Tibial artery (tissue), 4 donors: ENCODE results near the gene SLC13A1.
"Not testable (repeated sequence)": the region's sequence is repeated elsewhere in the genome, so short reads cannot be mapped to it uniquely, and the experiment has no call there.

ENCODE experiments used
- DNase-seq, 2 donors: peaks; one replicate each; pipeline ENCODE4 v3.0.0-alpha.2; 2019
- H3K27ac ChIP-seq, 2 donors: fragments of 200-600 bp; sonication (generic) in 1 of 2; 1 replicate in 1 of 2; 2 replicates in 1 of 2; pipeline ENCODE4 v1.5.1; 2018 to 2019; ENCODE audit warnings: mild to moderate bottlenecking in 1 of 2
- H3K27me3 ChIP-seq, 2 donors: fragments of 200-600 bp; sonication (generic) in 1 of 2; one replicate each; pipeline versions ENCODE4 v1.5.1 to v1.6.0; 2016 to 2019
- H3K36me3 ChIP-seq, 3 donors: fragments of 200-600 bp; sonication (generic) in 2 of 3; one replicate each; pipeline ENCODE4 v1.5.1; 2016 to 2019; ENCODE audit warnings: mild to moderate bottlenecking in 2 of 3
- H3K4me1 ChIP-seq, 4 donors: fragments of 200-600 bp; sonication (generic) in 2 of 4; 1 replicate in 3 of 4; 2 replicates in 1 of 4; pipeline ENCODE4 v1.5.1; 2016 to 2019
- H3K4me3 ChIP-seq, 2 donors: fragments of 200-600 bp; sonication (generic) in 1 of 2; 1 replicate in 1 of 2; 2 replicates in 1 of 2; pipeline ENCODE4 v1.5.1; 2018 to 2019; ENCODE audit warnings: mild to moderate bottlenecking in 2 of 2
- H3K9me3 ChIP-seq, 3 donors: fragments of 200-600 bp; sonication (generic) in 1 of 3; one replicate each; pipeline ENCODE4 v1.5.1; 2016 to 2019
- CTCF ChIP-seq, 2 experiments: fragments of 200-600 bp in 1 of 2; fragments of 450-650 bp in 1 of 2; IDR thresholded peaks; one replicate each; pipeline ENCODE4 v1.5.1; 2017 to 2019; ENCODE audit warnings: antibody characterized with exemption in 2 of 2, mild to moderate bottlenecking in 1 of 2, moderate library complexity in 1 of 2
- intact Hi-C: fragments of 100-400 bp; cut with DNase I; formaldehyde crosslinking; loops from one replicate; pipeline ENCODE4 v1.15.0; 2023; ENCODE audit warnings: low total_unique reads

SLC13A1 gene

DNA sequence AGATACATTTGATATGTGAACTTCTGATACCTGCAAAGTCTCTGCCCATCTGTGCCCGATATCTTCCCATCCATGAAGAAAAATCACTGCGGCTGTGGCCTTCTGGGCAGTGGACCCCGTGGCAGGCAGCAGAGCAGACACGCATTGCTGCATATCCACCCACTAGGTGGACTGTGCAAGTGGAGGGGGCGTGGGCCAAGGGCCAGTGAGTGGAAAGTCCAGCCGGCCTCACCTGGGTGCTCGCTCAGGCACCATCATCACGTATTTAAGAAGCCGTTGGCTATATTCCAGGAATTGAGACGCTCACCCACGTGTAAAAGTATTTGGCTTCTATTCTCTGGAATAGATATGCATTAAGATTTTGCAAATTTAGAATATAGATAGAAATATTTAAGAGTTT lies 30.8 kb upstream of the SLC13A1 start:
- intact Hi-C loops: no loop called here
- Histone ChIP-seq H3K36me3 (no peaks in the 10 kb centered on the region), H3K4me1 (no peaks in the 10 kb centered on the region), H3K27ac (no peak overlapping the region), H3K9me3 (no peaks in the 10 kb centered on the region), H3K4me3 (no peak overlapping the region), H3K27me3 (no peaks in the 10 kb centered on the region)
- DNase-seq: no peak
- TF ChIP-seq CTCF (IDR thresholded peaks at IDR 0.05): no peak

DNA sequence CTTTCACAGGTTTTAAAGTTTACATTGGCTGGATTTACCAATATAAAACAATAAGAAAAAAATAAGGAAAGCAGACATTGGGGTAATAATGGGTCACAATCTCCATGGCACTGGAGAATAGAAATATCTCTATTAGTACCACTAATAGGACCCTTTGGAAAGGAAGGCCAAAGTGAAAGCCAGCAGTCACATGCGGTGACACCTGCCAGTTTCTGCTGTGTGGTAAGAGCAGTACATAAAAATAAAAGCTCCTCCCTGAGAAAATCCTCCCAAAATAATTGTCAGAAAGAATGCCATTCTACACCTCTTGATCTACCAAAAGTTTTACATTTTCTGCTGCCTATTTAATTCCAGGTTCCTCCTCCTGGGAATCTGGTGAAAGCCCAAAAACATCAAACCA lies 30.4 kb upstream of the SLC13A1 start:
- Histone ChIP-seq H3K4me1 (no peaks in the 10 kb centered on the region), H3K27me3 (no peaks in the 10 kb centered on the region), H3K9me3 (no peaks in the 10 kb centered on the region), H3K36me3 (no peaks in the 10 kb centered on the region), H3K4me3 (no peak overlapping the region), H3K27ac (no peak overlapping the region)
- DNase-seq: no peak
- intact Hi-C loops: no loop called here
- no peak for TF ChIP-seq CTCF (IDR thresholded peaks at IDR 0.05)

- Histone ChIP-seq H3K9me3 (no peaks in the 10 kb centered on the region), H3K4me3 (no peak overlapping the region), H3K36me3 (no peaks in the 10 kb centered on the region), H3K27me3 (no peaks in the 10 kb centered on the region), H3K27ac (no peak overlapping the region), H3K4me1 (no peaks in the 10 kb centered on the region)
- TF ChIP-seq CTCF (IDR thresholded peaks at IDR 0.05): no peak
- intact Hi-C loops: no loop called here
- no peak for DNase-seq
Measured at GRCh38 chr7:123229426-123229825, 29.7 kb upstream of the SLC13A1 start.

DNA sequence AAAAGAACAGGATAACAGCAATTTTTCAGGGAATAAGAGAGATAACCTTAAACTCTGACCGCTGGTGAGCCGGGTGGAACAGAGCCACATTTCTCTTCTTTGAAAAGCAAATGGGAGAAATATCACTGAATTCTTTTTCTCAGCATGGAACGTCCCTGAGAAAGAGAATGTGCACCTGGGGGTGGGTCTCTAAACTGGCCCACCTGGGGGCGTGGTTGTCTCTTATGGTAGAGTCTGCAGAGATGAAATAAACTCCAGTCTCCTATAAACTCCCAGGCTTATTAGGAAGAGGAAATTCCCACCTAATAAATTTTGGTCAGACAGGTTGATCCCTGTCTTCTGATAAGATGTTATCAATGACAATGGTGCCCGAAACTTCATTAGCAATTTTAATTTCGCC lies 27.9 kb upstream of the SLC13A1 start:
- intact Hi-C loops, H3K36me3 ChIP-seq, H3K27ac ChIP-seq, DNase-seq, H3K9me3 ChIP-seq, H3K27me3 ChIP-seq, H3K4me3 ChIP-seq, H3K4me1 ChIP-seq: not testable (repeated sequence)

DNA sequence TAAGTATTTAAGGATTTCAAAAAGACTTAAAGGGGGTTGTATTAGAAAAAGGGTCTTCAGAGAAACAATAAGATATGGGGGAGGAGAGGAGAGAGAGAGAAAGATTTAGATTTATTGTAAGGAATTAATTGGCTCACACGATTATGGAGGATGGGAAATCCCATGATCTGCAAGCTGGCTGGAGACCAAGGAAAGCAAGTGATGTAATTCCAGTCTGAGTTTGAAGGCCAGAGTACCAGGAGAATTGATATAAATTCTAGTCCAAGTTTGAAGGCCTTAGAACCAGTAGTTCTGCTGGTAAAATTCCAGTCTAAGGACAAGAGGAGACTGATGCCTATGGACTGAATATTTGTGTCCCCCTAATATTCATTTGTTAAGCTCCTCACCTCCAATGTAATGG lies 20.6 kb upstream of the SLC13A1 start:
- Histone ChIP-seq H3K27me3 (no peaks in the 10 kb centered on the region), H3K4me3 (no peak overlapping the region), H3K36me3 (no peaks in the 10 kb centered on the region), H3K27ac (no peak overlapping the region), H3K9me3 (peaks cover 0 to 7% (median 5%) of the 10 kb centered on the region in 3 donors), H3K4me1 (no peaks in the 10 kb centered on the region)
- intact Hi-C loops: no loop called here
- DNase-seq: no peak
- TF ChIP-seq CTCF (IDR thresholded peaks at IDR 0.05): no peak

GRCh38 chr7:123218866-123219265 lies 19.1 kb upstream of the SLC13A1 start:
- Histone ChIP-seq H3K4me3 (no peak overlapping the region), H3K27me3 (no peaks in the 10 kb centered on the region), H3K9me3 (peaks cover 0 to 7% (median 5%) of the 10 kb centered on the region in 3 donors), H3K27ac (no peak overlapping the region), H3K36me3 (no peaks in the 10 kb centered on the region), H3K4me1 (no peaks in the 10 kb centered on the region)
- intact Hi-C loops: no loop called here
- DNase-seq: no peak
- no peak for TF ChIP-seq CTCF (IDR thresholded peaks at IDR 0.05)
